ENCODE data around the gene ROBO1.

DNA sequence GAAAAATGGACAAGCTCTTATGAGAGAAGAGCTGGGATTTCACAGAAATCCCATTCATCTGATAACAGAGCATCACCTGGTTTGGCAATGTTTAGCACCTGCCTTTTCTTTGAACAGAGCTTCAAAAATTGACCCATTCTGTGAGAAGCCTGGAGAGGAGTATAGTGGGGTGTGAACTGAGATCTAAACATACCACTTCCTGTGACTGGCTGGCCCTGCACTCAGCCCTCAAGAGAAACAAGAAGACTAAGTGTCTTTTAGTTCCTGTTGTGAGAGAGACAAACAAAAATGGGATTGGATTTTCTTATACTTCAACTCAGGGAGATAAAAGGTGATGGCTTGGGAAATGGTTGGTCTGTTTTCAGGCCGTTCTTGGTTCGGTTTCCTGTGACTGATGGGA is 1060.2 kb downstream of the ROBO1 start:
- TF ChIP-seq, protein P1, sequence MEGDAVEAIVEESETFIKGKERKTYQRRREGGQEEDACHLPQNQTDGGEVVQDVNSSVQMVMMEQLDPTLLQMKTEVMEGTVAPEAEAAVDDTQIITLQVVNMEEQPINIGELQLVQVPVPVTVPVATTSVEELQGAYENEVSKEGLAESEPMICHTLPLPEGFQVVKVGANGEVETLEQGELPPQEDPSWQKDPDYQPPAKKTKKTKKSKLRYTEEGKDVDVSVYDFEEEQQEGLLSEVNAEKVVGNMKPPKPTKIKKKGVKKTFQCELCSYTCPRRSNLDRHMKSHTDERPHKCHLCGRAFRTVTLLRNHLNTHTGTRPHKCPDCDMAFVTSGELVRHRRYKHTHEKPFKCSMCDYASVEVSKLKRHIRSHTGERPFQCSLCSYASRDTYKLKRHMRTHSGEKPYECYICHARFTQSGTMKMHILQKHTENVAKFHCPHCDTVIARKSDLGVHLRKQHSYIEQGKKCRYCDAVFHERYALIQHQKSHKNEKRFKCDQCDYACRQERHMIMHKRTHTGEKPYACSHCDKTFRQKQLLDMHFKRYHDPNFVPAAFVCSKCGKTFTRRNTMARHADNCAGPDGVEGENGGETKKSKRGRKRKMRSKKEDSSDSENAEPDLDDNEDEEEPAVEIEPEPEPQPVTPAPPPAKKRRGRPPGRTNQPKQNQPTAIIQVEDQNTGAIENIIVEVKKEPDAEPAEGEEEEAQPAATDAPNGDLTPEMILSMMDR (IDR thresholded peaks at IDR 0.05; ENCODE audit: low read length) = no peak
- no peak for TF ChIP-seq EZH2phosphoT487 (IDR thresholded peaks at IDR 0.05; ENCODE audit: low read length)

All from MM.1S (cell line).